ENCODE results near the gene ADA. TPM values are rescaled to one million over a fixed set of nuclear protein-coding genes. Genes with fewer than 3 reads are reported as not detected.

The ADA gene
- total RNA-seq, 1 experiment from 2014 or later: 13.0 TPM

GRCh38 chr20:44644667-44645131 is 6.8 kb downstream of the ADA start:
- no peaks in the 10 kb centered on the region for H3K9me3 ChIP-seq (ENCODE audit: low read length)
- no peaks in the 10 kb centered on the region for H4K20me1 ChIP-seq (ENCODE audit: low read length)
- H2AFZ ChIP-seq (ENCODE audit: low read length): no peak overlapping the region
- intact Hi-C loops (cut with micrococcal nuclease): no loop called here
- no peaks in the 10 kb centered on the region for H3F3A ChIP-seq (ENCODE audit: low read length, unreplicated experiment)
- H3K4me2 ChIP-seq (ENCODE audit: low read length): no peak overlapping the region; the same call in 1 of the 2 replicates
- ChIA-PET POLR2A (ENCODE audit: unreplicated experiment) (no interaction called here), CTCF (no interaction called here)
- H3K79me2 ChIP-seq (ENCODE audit: low read length): 0 out of 2 replicates have a peak, but pooled peaks cover 3% of the 10 kb centered on the region
- no peak for DNase-seq
- H3K27ac ChIP-seq (ENCODE audit: low read length): peak overlapping the region; percentile 88
- BruUV-seq (replicated peaks): no TSS peak
- H3K36me3 ChIP-seq (ENCODE audit: low read depth, low read length): no peaks in the 10 kb centered on the region
- peak overlapping the region; percentile 55 for H3K9ac ChIP-seq (ENCODE audit: low read length)
- H3K9me2 ChIP-seq (replicated peaks; ENCODE audit: low read length): no peaks in the 10 kb centered on the region
- H3K27me3 ChIP-seq (ENCODE audit: low read length): no peaks in the 10 kb centered on the region
- peaks cover 31% of the 10 kb centered on the region for H3K4me1 ChIP-seq (ENCODE audit: insufficient read depth, low read length)
- no peak overlapping the region for H3K4me3 ChIP-seq (ENCODE audit: low read length)
- no peak for TF ChIP-seq CTCF (conservative IDR thresholded peaks at IDR 0.05; ENCODE audit: low read depth, low read length)
- TF ChIP-seq EZH2 (IDR thresholded peaks at IDR 0.05; ENCODE audit: low read length, unreplicated experiment): no peak
- TF ChIP-seq EZH2phosphoT487 (IDR thresholded peaks at IDR 0.05; ENCODE audit: borderline replicate concordance, low read length): no peak
- ATAC-seq: no peak

GRCh38 chr20:44644230-44644617 is 7.3 kb downstream of the ADA start:
- ChIA-PET POLR2A (ENCODE audit: unreplicated experiment) (no interaction called here), CTCF (no interaction called here)
- no peak overlapping the region for H3K4me3 ChIP-seq (ENCODE audit: low read length)
- TF ChIP-seq EZH2 (IDR thresholded peaks at IDR 0.05; ENCODE audit: low read length, unreplicated experiment) (no peak), EZH2phosphoT487 (IDR thresholded peaks at IDR 0.05; ENCODE audit: borderline replicate concordance, low read length) (no peak)
- ATAC-seq (no peak), DNase-seq (no peak)
- H3K4me1 ChIP-seq (ENCODE audit: insufficient read depth, low read length): peaks cover 31% of the 10 kb centered on the region
- BruUV-seq (replicated peaks): no TSS peak
- H3K9me2 ChIP-seq (replicated peaks; ENCODE audit: low read length): no peaks in the 10 kb centered on the region
- H3K79me2 ChIP-seq (ENCODE audit: low read length): 0 out of 2 replicates have a peak, but pooled peaks cover 3% of the 10 kb centered on the region
- no peaks in the 10 kb centered on the region for H4K20me1 ChIP-seq (ENCODE audit: low read length)
- no peaks in the 10 kb centered on the region for H3K9me3 ChIP-seq (ENCODE audit: low read length)
- peak overlapping the region; percentile 88 for H3K27ac ChIP-seq (ENCODE audit: low read length)
- intact Hi-C loops (cut with micrococcal nuclease): no loop called here
- no peaks in the 10 kb centered on the region for H3F3A ChIP-seq (ENCODE audit: low read length, unreplicated experiment)
- H3K9ac ChIP-seq (ENCODE audit: low read length): peak overlapping the region; percentile 55
- H3K27me3 ChIP-seq (ENCODE audit: low read length): no peaks in the 10 kb centered on the region
- H3K4me2 ChIP-seq (ENCODE audit: low read length): peak overlapping the region; percentile 12
- no peaks in the 10 kb centered on the region for H3K36me3 ChIP-seq (ENCODE audit: low read depth, low read length)
- no peak overlapping the region for H2AFZ ChIP-seq (ENCODE audit: low read length)

GRCh38 chr20:44643596-44644229 is 7.8 kb downstream of the ADA start:
- peak overlapping the region; percentile 88 for H3K27ac ChIP-seq (ENCODE audit: low read length)
- H4K20me1 ChIP-seq (ENCODE audit: low read length): no peaks in the 10 kb centered on the region
- H3K9ac ChIP-seq (ENCODE audit: low read length): peak overlapping the region; percentile 64
- ATAC-seq (peak; percentile 77), DNase-seq (peak; percentile 80)
- H3F3A ChIP-seq (ENCODE audit: low read length, unreplicated experiment): no peaks in the 10 kb centered on the region
- no peak overlapping the region for H3K4me3 ChIP-seq (ENCODE audit: low read length)
- ChIA-PET POLR2A (ENCODE audit: unreplicated experiment) (no interaction called here), CTCF (no interaction called here)
- no peaks in the 10 kb centered on the region for H3K27me3 ChIP-seq (ENCODE audit: low read length)
- intact Hi-C loops (cut with micrococcal nuclease): no loop called here
- TF ChIP-seq EZH2phosphoT487 (IDR thresholded peaks at IDR 0.05; ENCODE audit: borderline replicate concordance, low read length): no peak
- TF ChIP-seq EZH2 (IDR thresholded peaks at IDR 0.05; ENCODE audit: low read length, unreplicated experiment): no peak
- H3K9me2 ChIP-seq (replicated peaks; ENCODE audit: low read length): no peaks in the 10 kb centered on the region
- no peaks in the 10 kb centered on the region for H3K36me3 ChIP-seq (ENCODE audit: low read depth, low read length)
- H3K4me1 ChIP-seq (ENCODE audit: insufficient read depth, low read length): peaks cover 31% of the 10 kb centered on the region
- no TSS peak for BruUV-seq (replicated peaks)
- no peaks in the 10 kb centered on the region for H3K9me3 ChIP-seq (ENCODE audit: low read length)
- peak overlapping the region; percentile 75 for H2AFZ ChIP-seq (ENCODE audit: low read length)
- H3K4me2 ChIP-seq (ENCODE audit: low read length): peak overlapping the region; percentile 68
- H3K79me2 ChIP-seq (ENCODE audit: low read length): 0 out of 2 replicates have a peak, but pooled peaks cover 3% of the 10 kb centered on the region
